H1 (cell line): ENCODE results near the gene GPN2. TPM values are rescaled to one million over a fixed set of nuclear protein-coding genes. Genes with fewer than 3 reads are reported as not detected.
A peak's percentile ranks its signal among the peaks of the same experiment; 100 is the strongest.

Source experiments
- CTCF ChIA-PET: fragments of 300-600 bp; sonication (Branson Sonifier 250); formaldehyde crosslinking; loops from one replicate; lab custom pipeline; 2021; ENCODE audit not compliant: partially characterized antibody; lab: Charles Lee
- POLR2A ChIA-PET: fragments of 300-600 bp; sonication (Branson Sonifier 250); formaldehyde crosslinking; loops from one replicate; lab custom pipeline; 2021; ENCODE audit warnings: inconsistent platforms; ENCODE audit not compliant: partially characterized antibody; lab: Charles Lee
- DNase-seq, 2 experiments: peaks; one replicate each; pipeline versions ENCODE4 v3.0.0 to v3.0.0-alpha.2; 2010 to 2022; ENCODE audit warnings: low spot score in 2 of 2, low read depth in 1 of 2, mixed read lengths in 1 of 2
- FAIRE-seq: peaks from 2 replicates; lab custom pipeline; 2011; peaks lifted over from hg19 to GRCh38; lab: Jason Lieb, UNC
- H2AFZ ChIP-seq: 2 replicates; pipeline ENCODE4 v1.8.1; 2012; ENCODE audit warnings: low read length, inconsistent platforms
- H2AK5ac ChIP-seq: 2 replicates; pipeline ENCODE4 v1.6.1; 2013; ENCODE audit warnings: low read depth, low read length
- H2BK120ac ChIP-seq: replicated peaks from 2 replicates; pipeline ENCODE3; 2013; ENCODE audit warnings: low read depth, low read length, inconsistent platforms
- H2BK12ac ChIP-seq: 2 replicates; pipeline ENCODE4 v1.6.1; 2013; ENCODE audit warnings: low read depth, low read length
- H2BK15ac ChIP-seq: 2 replicates; pipeline ENCODE4 v1.6.1; 2013; ENCODE audit warnings: low read length
- H2BK20ac ChIP-seq: 2 replicates; pipeline ENCODE4 v1.6.1; 2013; ENCODE audit warnings: low read length
- H2BK5ac ChIP-seq: 2 replicates; pipeline ENCODE4 v1.6.1; 2013; ENCODE audit warnings: low read depth, low read length
- H3K14ac ChIP-seq: 2 replicates; pipeline ENCODE4 v1.6.1; 2013; ENCODE audit warnings: inconsistent platforms; ENCODE audit not compliant: insufficient read length
- H3K18ac ChIP-seq: 2 replicates; pipeline ENCODE4 v1.6.1; 2013; ENCODE audit warnings: low read length; ENCODE audit errors: extremely low read depth
- H3K23ac ChIP-seq: 2 replicates; pipeline ENCODE4 v1.6.1; 2013; ENCODE audit warnings: inconsistent platforms; ENCODE audit not compliant: insufficient read length
- H3K23me2 ChIP-seq: 2 replicates; pipeline ENCODE4 v1.6.1; 2013; ENCODE audit warnings: low read depth, low read length
- H3K27ac ChIP-seq: 2 replicates; pipeline ENCODE4 v1.6.1; 2011; ENCODE audit warnings: low read depth, low read length, inconsistent platforms
- H3K27me3 ChIP-seq, 4 experiments: replicated peaks in 1 of 4; 1 replicate in 1 of 4; 2 replicates in 3 of 4; pipeline versions ENCODE4 v1.6.1 to v1.8.1; 2011 to 2013; ENCODE audit warnings: low read length in 3 of 4, mild to moderate bottlenecking in 3 of 4, inconsistent platforms in 2 of 4, mixed read lengths in 2 of 4, moderate library complexity in 1 of 4; ENCODE audit not compliant: control insufficient read depth in 3 of 4, insufficient read depth in 3 of 4; ENCODE audit errors: extremely low read depth in 1 of 4
- H3K36me3 ChIP-seq, 4 experiments: 2 replicates each; pipeline versions ENCODE4 v1.6.1 to v1.8.1; 2011 to 2013; ENCODE audit warnings: mild to moderate bottlenecking in 4 of 4, low read length in 3 of 4, moderate library complexity in 2 of 4, control low read depth in 1 of 4, inconsistent platforms in 1 of 4; ENCODE audit not compliant: insufficient read depth in 4 of 4, control insufficient read depth in 2 of 4
- H3K4ac ChIP-seq: replicated peaks from 2 replicates; pipeline ENCODE3; 2013; ENCODE audit warnings: low read length, low read depth, mixed read lengths, inconsistent platforms; ENCODE audit not compliant: insufficient read length
- H3K4me1 ChIP-seq, 4 experiments: replicated peaks in 1 of 4; 1 replicate in 1 of 4; 2 replicates in 3 of 4; pipeline versions ENCODE4 v1.6.1 to v1.8.1; 2011 to 2013; ENCODE audit warnings: low read length in 3 of 4, inconsistent platforms in 2 of 4, mixed read lengths in 1 of 4; ENCODE audit not compliant: insufficient read depth in 4 of 4, control insufficient read depth in 3 of 4
- H3K4me2 ChIP-seq, 2 experiments: 2 replicates each; pipeline versions ENCODE4 v1.6.1 to v1.8.1; 2011 to 2013; ENCODE audit warnings: low read depth in 2 of 2, low read length in 2 of 2, control low read depth in 1 of 2, inconsistent platforms in 1 of 2, mild to moderate bottlenecking in 1 of 2; ENCODE audit not compliant: insufficient read depth in 1 of 2
- H3K4me3 ChIP-seq, 4 experiments: fragments of 200-600, 300-600 bp in 1 of 4; sonication (generic), shearing (Covaris generic), sonication (Bioruptor Twin) in 1 of 4; 2 replicates each; pipeline versions ENCODE4 v1.5.1 to v1.8.1; 2011 to 2016; ENCODE audit warnings: low read length in 4 of 4, low read depth in 3 of 4, control low read depth in 2 of 4, inconsistent platforms in 2 of 4, mild to moderate bottlenecking in 2 of 4, mixed read lengths in 1 of 4, moderate library complexity in 1 of 4; ENCODE audit not compliant: insufficient read depth in 2 of 4; ENCODE audit errors: extremely low read depth in 1 of 4
- H3K56ac ChIP-seq: replicated peaks from 2 replicates; pipeline ENCODE3; 2013; ENCODE audit warnings: low read depth, mild to moderate bottlenecking, mixed read lengths, low read length, inconsistent platforms; ENCODE audit not compliant: insufficient read length
- H3K79me1 ChIP-seq: 2 replicates; pipeline ENCODE4 v1.6.1; 2013; ENCODE audit warnings: low read depth, low read length, control low read depth
- H3K79me2 ChIP-seq, 2 experiments: 2 replicates each; pipeline versions ENCODE4 v1.6.1 to v1.8.1; 2012 to 2013; ENCODE audit warnings: low read length in 2 of 2, mild to moderate bottlenecking in 2 of 2, inconsistent platforms in 1 of 2; ENCODE audit not compliant: insufficient read depth in 2 of 2, control insufficient read depth in 1 of 2
- H3K9ac ChIP-seq, 4 experiments: replicated peaks in 1 of 4; 1 replicate in 1 of 4; 2 replicates in 3 of 4; pipeline versions ENCODE4 v1.6.1 to v1.8.1; 2011 to 2013; ENCODE audit warnings: low read depth in 3 of 4, low read length in 3 of 4, control low read depth in 2 of 4, mild to moderate bottlenecking in 2 of 4, moderate library complexity in 2 of 4, inconsistent platforms in 1 of 4; ENCODE audit errors: extremely low read depth in 1 of 4
- H3K9me3 ChIP-seq, 2 experiments: 2 replicates each; pipeline versions ENCODE4 v1.6.1 to v1.8.1; 2012 to 2013; ENCODE audit warnings: mild to moderate bottlenecking in 2 of 2, moderate library complexity in 2 of 2, control low read depth in 1 of 2, inconsistent platforms in 1 of 2, low read depth in 1 of 2, low read length in 1 of 2, mixed read lengths in 1 of 2; ENCODE audit not compliant: insufficient read depth in 2 of 2
- H4K20me1 ChIP-seq, 2 experiments: replicated peaks in 1 of 2; 2 replicates each; pipeline versions ENCODE3 to v1.8.1; 2011 to 2013; ENCODE audit warnings: inconsistent platforms in 2 of 2, low read length in 2 of 2, mild to moderate bottlenecking in 1 of 2; ENCODE audit not compliant: insufficient read depth in 2 of 2, control insufficient read depth in 1 of 2
- H4K5ac ChIP-seq: 2 replicates; pipeline ENCODE4 v1.6.1; 2013; ENCODE audit warnings: low read length, low read depth, mixed read lengths, inconsistent platforms; ENCODE audit not compliant: insufficient read length
- H4K8ac ChIP-seq: 2 replicates; pipeline ENCODE4 v1.8.0; 2013; ENCODE audit warnings: mild to moderate bottlenecking, moderate library complexity, low read length, inconsistent platforms; ENCODE audit not compliant: insufficient read depth; ENCODE audit errors: extremely low read depth
- H4K91ac ChIP-seq: replicated peaks from 2 replicates; pipeline ENCODE3; 2013; ENCODE audit warnings: low read length, mixed read lengths, inconsistent platforms; ENCODE audit not compliant: insufficient read length
- ASH2L ChIP-seq: fragments of 200-600, 300-600 bp; sonication (generic); IDR thresholded peaks from one replicate; pipeline ENCODE4 v1.7.1; 2017; ENCODE audit warnings: low read length
- POU5F1 ChIP-seq: IDR thresholded peaks from 2 replicates; pipeline ENCODE4 v1.6.1; 2011; ENCODE audit warnings: low read depth, mild to moderate bottlenecking, low read length, moderate library complexity
- SP2 ChIP-seq: IDR thresholded peaks from 2 replicates; pipeline ENCODE4 v1.6.1; 2012; ENCODE audit warnings: mild to moderate bottlenecking, low read length, inconsistent platforms
- SP4 ChIP-seq: IDR thresholded peaks from 2 replicates; pipeline ENCODE4 v1.6.1; 2012; ENCODE audit warnings: low read length, inconsistent platforms
- SUZ12 ChIP-seq: fragments of 200-600 bp; sonication (generic); IDR thresholded peaks from 2 replicates; pipeline ENCODE4 v1.6.1; 2012; ENCODE audit warnings: mild to moderate bottlenecking, inconsistent platforms, low read length, moderate library complexity, mixed read lengths
- TAF1 ChIP-seq: IDR thresholded peaks from 2 replicates; pipeline ENCODE4 v1.6.1; 2011; ENCODE audit warnings: mild to moderate bottlenecking, low read depth, low read length
- YY1 ChIP-seq: IDR thresholded peaks from 2 replicates; pipeline ENCODE4 v1.6.1; 2011; ENCODE audit warnings: low read depth, mild to moderate bottlenecking, low read length
- WGBS, 2 experiments: shearing (Covaris generic) in 1 of 2; methylation state at CpG; one replicate each; pipeline versions ENCODE4 v1.1.6 to v1.1.7; 2013 to 2015; ENCODE audit warnings: low lambda C conversion rate in 2 of 2, mixed read lengths in 2 of 2, inconsistent platforms in 1 of 2, low coverage in 1 of 2, missing lambda C conversion rate in 1 of 2; ENCODE audit not compliant: insufficient replicate concordance in 2 of 2, insufficient coverage in 1 of 2, insufficient read length in 1 of 2; ENCODE audit errors: extremely low coverage in 1 of 2, missing lambda C conversion rate in 1 of 2; 5-methylcytosine and 5-hydroxymethylcytosine counted together
- polyA plus RNA-seq, 7 experiments: library from polyadenylated mRNA; depleted of rRNA in 3 of 7; stranded (reverse) in 5 of 7; unstranded in 2 of 7; fragments of >200 nt in 5 of 7; fragments of 200-250 nt in 2 of 7; gene quantifications; 1 replicate in 5 of 7; 2 replicates in 1 of 7; 4 replicates in 1 of 7; pipeline versions ENCODE4 v1.2.1 to v1.2.3, GENCODE V29; 2011 to 2013; ENCODE audit warnings: missing spikeins in 2 of 7, mixed read lengths in 2 of 7
- total RNA-seq: library from RNA; stranded (reverse); fragmentation: NEBNext Ultra II Directional; extraction: Animal tissue kit (Norgen Biotek cat#: 25700); gene quantifications from 2 replicates; pipeline ENCODE4 v1.2.1, GENCODE V29; 2021
- TF ChIP-seq, protein P1 (sequence below): IDR thresholded peaks from 2 replicates; pipeline ENCODE4 v1.6.1; 2012; ENCODE audit warnings: low read length, inconsistent platforms
- TF ChIP-seq, protein P2 (sequence below): IDR thresholded peaks from 2 replicates; pipeline ENCODE4 v1.6.1; 2011; ENCODE audit warnings: low read depth, mild to moderate bottlenecking, low read length; ENCODE audit not compliant: insufficient read depth

GPN2 gene
- total and polyA plus RNA-seq, 2 of the 8 experiments (the other 6 are each of a cell fraction or from before 2014, with no cell fraction given): 27.3 to 36.8 TPM

DNA sequence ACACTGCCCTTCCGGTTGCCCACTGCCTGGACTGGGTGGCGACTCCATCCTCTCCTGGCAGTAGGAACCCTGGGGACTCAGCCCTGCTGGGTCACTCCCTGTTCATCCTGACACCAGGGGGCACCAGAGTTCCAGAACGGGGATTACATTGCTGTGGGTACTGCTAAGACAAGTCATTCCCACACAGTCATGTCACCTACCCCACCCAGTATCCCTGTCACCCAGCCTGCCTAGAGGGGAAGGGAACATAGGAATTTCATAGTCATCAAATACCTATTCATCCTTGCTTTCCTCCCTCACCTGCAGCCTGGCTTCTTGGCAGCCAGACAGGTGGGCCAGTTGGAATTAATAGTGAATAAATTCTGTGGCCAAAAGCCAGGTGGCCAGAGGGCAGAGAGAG is 36.9 kb downstream of the GPN2 start:
- Histone ChIP-seq H2AFZ (no peak overlapping the region), H3K4me1 (peaks cover 0 to 10% (median 6%) of the 10 kb centered on the region in 4 experiments; a peak in 6 of 7 replicates), H3K14ac (no peak overlapping the region), H3K9me3 (no peaks in the 10 kb centered on the region), H3K9ac (no peak overlapping the region), H3K23ac (no peak overlapping the region), H2BK15ac (no peak overlapping the region), H3K79me2 (no peaks in the 10 kb centered on the region), H4K91ac (no peak overlapping the region), H2BK5ac (no peak overlapping the region), H3K23me2 (no peaks in the 10 kb centered on the region), H3K4me2 (no peak overlapping the region), H4K5ac (no peak overlapping the region), H2BK20ac (no peak overlapping the region), H3K4ac (no peak overlapping the region), H4K20me1 (peaks cover 0 to 5% of the 10 kb centered on the region in 2 experiments), H3K4me3 (no peak overlapping the region), H3K27ac (no peak overlapping the region), H3K18ac (no peak overlapping the region), H3K27me3 (no peaks in the 10 kb centered on the region), H4K8ac (no peak overlapping the region), H2BK12ac (no peak overlapping the region), H3K36me3 (peaks cover 0 to 25% (median 15%) of the 10 kb centered on the region in 4 experiments; a peak in 5 of 8 replicates), H2BK120ac (no peak overlapping the region), H3K79me1 (no peaks in the 10 kb centered on the region), H3K56ac (no peak overlapping the region), H2AK5ac (no peak overlapping the region)
- FAIRE-seq: peak; percentile 62
- whole genome bisulfite sequencing, 2 experiments: 78% methylated on average over 3 of the region's 3 CpGs; no CpG with 5 or more reads in 1 of the 2 experiments
- CTCF ChIA-PET: interaction anchor here (1.4 to 22.8 kb wide), 3 partner anchors 9 to 27 kb away, joined by 3 to 547 read pairs (median 125); partner anchors contain the start of gene GPN2
- POLR2A ChIA-PET: no interaction called here
- peak in 1 of 2 experiments; percentile 94 for DNase-seq
- TF ChIP-seq, protein P1, sequence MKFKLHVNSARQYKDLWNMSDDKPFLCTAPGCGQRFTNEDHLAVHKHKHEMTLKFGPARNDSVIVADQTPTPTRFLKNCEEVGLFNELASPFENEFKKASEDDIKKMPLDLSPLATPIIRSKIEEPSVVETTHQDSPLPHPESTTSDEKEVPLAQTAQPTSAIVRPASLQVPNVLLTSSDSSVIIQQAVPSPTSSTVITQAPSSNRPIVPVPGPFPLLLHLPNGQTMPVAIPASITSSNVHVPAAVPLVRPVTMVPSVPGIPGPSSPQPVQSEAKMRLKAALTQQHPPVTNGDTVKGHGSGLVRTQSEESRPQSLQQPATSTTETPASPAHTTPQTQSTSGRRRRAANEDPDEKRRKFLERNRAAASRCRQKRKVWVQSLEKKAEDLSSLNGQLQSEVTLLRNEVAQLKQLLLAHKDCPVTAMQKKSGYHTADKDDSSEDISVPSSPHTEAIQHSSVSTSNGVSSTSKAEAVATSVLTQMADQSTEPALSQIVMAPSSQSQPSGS: no peak
- TF ChIP-seq TAF1: no peak
- TF ChIP-seq SP4: no peak
- no peak for TF ChIP-seq POU5F1
- TF ChIP-seq SP2: no peak
- 0 out of 2 replicates have a peak, but pooled peaks have one; percentile 45 for TF ChIP-seq YY1
- TF ChIP-seq, protein P2, sequence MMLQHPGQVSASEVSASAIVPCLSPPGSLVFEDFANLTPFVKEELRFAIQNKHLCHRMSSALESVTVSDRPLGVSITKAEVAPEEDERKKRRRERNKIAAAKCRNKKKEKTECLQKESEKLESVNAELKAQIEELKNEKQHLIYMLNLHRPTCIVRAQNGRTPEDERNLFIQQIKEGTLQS: no peak
- no peak for TF ChIP-seq ASH2L
- no peak for TF ChIP-seq SUZ12
